RPMI7951 (cell line): ENCODE data around the gene PJA2. TPM values are rescaled to one million over a fixed set of nuclear protein-coding genes. Genes with fewer than 3 reads are reported as not detected.

Experiments
- DNase-seq: peaks from one replicate; pipeline ENCODE4 v3.0.0-alpha.2; 2012; ENCODE audit warnings: low read depth
- total RNA-seq: library from RNA; depleted of rRNA; stranded (reverse); fragments of >200 nt; shearing (Covaris generic); gene quantifications from 2 replicates; pipeline ENCODE4 v1.2.3, GENCODE V29; 2014

The PJA2 gene
- total RNA-seq, 1 experiment from 2014 or later = 55.8 TPM

DNA sequence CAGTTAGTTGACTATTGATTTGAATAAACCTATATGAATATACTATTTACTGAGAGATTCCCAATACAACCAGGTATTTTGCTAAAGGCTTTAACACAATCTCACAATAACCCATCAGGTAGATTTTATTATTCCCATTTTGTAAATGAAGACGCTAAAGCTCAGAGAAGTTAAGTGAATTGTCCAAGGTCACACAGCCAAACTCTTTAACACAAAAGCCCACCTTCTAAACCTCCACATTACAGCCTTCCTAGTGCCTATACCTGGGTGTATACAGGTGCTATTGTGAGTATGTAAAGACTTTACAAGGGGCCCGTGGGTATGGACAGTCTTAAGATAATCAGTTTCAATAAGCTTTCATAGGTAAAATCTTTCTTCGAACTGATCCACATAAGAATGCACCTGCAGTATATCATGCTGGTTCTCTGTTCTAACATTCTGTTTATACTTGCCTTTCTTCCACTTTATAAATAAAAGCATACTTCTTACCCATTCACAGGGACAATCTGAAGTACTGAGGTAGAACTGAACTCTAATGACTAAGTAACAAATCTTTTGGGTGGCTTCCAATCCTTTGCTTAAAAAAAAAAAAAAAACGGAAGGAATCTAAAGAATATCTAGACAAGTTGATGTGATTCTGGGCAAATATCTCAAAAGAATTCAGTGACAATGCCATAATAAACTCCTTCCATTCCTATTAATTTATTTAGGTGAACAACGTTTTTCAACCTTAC is 59.1 kb downstream of the PJA2 start:
- DNase-seq = no peak

DNA sequence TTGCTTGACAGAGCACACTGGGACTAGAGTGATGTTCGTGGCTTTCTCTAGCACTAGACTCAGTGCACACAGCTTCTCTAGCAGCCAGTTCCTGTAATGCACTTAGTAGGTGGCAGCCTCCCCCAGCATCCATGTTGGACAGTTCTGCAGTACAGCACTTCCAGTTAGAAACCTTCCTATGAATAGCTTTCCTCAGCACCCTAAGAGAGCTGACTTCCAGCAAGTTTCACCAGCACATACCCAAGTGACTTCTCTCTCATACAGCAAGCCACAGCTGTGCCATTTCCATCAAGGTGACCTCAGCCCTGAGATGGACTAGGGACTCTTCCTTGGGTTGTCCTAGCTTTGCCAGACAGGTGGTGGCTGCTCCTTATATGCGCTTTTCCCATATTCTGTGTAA is 60.4 kb downstream of the PJA2 start:
- DNase-seq = no peak

DNA sequence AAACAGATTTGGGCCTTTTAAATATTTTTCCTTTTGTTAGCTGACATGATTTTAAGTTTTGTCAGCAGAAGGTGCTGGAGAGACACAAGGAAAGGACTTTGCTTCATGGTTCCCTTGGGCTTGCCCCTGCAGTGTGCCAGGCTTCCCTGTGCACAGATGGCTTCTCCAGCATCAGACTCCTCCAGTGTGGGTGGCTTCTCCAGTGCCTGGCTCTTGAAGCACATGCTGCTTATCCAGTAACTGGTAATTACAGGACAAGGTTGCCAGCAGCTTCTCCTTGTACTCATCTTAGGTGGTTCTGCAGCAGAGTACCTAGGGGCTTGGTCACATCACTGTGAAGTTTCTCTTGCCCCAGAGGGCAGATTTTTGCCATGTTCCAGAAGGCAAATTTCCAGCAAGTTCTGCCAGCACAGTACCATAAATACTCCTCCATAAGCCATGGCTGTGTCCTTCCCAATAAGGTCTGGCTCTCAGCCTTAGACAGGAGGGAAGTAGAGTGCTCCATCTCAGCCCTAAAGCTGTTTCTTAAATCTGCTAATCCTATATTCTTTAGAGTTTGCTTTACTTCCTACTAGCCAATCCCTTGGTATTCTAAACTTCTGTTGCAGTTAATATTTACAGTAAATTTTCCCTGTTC is 62.4 kb downstream of the PJA2 start:
- DNase-seq = no peak

DNA sequence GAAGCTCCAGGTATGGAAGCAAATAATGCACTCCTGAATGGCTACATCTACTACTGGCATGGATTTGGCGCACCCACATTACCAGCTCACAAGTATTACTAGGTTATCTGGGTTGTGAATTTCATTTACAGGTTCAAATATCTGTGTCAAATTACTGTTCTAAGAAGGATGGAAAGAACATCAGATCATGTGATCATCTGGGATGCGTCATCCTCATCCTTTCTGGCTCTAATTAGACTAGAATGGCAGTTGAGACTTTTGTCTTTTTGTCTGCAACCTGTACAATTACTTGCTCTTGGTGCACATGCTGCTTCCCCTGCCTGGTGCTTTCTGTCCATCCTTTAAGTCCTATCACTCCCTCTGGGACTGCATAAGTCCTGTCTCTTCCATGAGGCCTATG is 64.1 kb downstream of the PJA2 start:
- DNase-seq = no peak

DNA sequence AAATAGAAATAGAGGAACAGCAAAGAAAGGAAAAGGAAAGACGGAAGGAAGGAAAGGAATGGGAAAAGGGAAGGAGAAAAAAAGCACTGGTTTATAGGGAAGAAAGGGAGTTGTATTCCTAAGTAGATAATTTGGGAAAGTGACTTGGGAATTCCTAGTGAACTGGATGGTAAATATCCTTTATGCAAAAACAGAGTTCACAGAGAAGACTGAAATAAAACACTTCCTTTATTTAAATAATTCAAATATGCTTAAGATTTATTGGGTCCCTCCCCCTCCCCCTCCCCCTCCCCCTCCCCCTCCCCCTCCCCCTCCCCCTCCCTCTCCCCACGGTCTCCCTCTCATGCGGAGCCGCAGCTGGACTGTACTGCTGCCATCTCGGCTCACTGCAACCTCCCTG is 69.4 kb downstream of the PJA2 start:
- no peak for DNase-seq

DNA sequence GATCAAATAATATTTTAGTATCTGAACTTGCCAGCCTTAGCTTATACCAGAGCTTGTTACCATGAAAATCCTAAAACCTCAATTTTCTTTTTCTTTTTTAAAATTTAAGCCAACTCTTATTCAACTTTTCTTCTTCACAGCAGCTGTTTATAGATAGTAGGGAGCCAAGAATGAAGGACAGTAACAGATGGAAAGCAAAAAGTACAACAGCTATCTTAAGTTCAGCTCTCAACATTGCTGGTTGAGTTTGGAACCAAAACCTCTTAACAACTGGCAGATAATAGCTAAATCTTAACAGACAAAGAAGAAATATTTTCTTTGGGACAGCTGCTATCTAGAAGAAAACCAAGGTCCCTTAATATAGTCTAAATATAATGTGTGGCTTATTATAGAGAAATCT is 74.7 kb downstream of the PJA2 start:
- DNase-seq = no peak

DNA sequence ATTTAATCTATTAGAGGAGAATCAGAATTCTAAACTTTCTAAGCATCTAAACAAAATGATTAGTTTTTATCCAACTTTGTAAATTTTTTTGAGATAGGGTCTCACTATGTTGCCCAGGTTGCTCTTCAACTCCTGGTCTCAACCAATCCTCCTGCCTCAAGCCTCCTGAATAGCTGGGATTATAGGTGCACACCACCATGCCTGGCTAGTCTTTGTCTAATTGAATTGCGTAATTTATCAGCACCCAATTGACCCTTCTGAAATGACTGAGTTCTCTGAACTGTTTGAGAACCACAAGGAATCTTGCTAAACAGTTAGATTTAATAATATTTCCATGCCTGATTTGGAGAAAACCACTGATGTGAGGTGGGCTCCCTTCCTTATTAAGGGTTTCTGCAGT is 75.7 kb downstream of the PJA2 start:
- no peak for DNase-seq

DNA sequence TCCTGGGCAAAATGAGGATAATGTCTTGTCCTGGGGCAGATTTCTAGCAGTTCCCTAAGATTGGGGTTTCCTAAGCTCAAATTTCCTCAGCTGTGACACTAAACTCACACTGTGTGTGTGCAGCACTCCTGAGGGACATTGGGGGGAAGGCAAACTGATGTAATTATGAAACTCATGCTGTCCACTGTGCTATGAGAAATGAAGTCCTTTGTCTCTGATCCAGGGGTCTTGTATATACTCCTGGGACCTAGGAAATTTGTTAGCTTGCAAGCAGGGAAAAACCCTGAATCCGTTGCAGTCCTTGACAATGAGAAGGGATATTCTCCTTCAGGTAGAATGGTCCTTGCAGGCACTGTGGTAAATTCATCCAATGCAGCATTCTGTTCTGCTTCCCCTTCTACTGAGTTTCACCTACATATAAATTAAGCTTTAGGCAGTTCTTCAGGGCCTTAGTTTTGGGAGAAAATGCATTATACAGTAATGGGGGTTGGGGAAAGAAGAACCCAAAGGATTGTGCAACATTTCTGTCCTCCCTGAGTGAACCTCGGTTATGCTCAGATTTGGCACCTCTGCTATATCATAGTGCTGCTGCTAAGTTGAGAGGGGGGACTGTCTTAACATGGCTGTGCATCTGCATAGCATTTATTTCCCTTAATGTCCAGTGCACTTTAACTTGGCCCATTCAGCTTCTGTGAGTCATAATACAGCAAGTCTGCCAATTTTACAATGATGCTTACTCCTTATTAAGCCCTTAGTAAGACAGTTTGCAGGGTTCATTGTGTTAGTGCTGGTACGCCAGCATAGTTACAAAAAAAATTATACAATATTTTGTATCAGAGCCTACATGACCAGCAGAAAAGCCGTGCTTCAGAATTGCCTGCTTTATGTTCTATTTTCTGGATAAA is 80.2 kb downstream of the PJA2 start:
- DNase-seq = peak; percentile 31

DNA sequence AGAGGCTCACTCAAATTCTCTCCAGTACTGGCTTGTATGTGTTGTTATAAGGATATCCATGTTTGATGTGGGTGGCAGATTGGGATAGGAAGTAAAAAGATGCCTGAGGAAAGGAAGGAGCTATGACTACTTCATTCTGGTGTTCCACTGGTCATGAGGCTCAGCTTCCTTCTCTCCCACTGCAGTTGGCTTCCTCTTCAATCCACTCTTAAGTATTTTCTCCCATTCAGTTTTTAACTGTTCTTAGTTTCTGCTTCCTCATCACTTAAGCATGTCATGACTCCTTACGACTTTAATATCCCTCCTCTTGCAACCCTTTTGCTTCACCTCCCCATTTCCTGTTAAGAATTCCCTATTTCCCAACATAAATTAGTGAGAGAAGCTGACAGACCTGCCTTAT is 81.1 kb downstream of the PJA2 start:
- no peak for DNase-seq

DNA sequence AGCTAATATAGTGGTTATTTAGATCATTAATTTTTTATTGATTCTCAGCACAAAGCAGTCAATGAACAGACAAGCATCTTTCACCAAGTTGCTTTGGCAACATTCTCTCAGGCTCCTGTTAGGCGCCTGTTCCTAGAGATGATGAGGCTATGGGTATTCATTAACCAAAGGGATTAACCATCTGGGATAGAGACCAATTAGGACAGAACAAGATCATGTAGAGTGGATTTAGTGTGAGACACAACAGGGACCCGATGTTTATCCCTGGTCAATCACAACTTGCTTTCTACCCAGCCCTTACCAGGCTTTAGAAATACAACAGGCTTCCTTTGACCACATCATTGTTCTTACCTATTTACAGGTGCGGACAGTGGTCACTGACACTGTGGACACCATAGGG is 82.2 kb downstream of the PJA2 start:
- no peak for DNase-seq

DNA sequence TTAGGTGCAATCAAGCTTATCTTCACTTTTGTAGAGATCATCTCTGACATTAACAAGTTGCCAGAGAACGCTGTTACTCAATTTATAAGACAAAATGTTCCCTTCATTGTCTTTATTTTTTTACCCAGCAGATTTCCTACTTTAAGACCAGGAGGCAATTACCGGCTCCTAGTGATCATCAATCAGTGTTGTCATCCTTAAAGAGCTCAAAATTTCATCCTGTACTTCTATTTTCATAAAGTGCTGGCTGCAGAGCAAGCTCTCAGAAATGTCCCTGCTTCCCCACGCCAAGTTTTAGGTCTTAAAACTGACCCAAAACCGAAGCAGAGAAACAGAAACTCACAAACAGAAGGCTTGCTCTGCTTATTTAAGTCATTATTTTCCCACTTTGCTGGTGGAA is 82.9 kb downstream of the PJA2 start:
- no peak for DNase-seq

DNA sequence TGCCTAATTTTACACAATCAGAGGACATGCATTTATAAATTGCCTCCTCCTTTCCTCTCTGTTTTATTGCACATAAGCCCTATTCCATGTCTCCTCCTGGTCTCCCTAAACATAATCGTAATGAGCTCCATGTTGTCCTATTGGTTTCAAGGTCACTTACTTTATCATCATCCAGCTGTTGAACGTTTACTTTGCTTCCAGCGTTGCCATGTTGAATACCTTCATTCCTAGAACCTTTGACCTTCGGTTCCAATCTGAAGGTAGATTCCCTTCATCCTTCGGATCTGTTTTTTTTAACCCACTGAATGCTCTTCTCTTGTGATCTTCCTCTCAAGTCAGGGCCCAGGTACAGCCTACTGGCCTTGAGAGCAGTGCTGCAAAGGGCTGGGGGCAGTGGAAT is 84.3 kb downstream of the PJA2 start:
- DNase-seq = no peak

DNA sequence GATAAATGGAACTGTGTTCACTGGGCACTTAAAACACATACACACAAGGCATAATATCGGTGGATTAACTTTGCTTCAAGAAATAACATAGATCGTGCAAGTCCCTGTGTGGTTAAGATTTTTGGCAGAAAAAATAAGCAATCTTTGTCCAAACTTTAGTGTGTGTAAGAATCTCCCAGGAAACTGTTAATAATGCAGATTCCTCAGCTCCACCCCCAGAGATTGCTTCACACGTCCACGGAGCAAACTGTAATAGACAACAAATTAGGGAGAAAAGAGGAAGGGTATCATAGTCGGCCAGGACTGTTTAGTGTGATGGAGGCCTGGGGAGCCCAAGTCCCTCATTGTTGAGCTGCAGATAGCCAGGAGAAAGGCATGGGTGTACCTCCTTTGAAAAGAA is 84.8 kb downstream of the PJA2 start:
- DNase-seq = no peak

DNA sequence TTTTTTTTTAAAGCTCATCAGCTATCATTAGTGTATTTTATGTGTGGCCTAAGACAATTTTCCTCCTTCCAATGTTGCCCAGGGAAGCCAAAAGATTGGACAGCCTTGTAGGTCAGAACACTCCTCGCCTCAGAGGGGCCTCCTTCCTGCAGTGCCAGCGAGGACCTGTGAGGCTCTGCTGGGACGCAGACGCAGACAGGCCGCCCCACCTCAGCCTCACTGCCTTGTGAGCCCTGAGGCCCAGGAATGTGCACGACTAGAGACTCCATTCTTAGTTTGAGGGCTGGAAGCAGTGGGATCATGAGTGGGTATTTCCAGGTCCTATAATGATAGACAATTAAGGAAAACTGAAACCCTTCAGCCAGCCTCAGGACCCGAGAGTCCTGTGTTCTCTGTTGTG is 85.4 kb downstream of the PJA2 start:
- DNase-seq = no peak

DNA sequence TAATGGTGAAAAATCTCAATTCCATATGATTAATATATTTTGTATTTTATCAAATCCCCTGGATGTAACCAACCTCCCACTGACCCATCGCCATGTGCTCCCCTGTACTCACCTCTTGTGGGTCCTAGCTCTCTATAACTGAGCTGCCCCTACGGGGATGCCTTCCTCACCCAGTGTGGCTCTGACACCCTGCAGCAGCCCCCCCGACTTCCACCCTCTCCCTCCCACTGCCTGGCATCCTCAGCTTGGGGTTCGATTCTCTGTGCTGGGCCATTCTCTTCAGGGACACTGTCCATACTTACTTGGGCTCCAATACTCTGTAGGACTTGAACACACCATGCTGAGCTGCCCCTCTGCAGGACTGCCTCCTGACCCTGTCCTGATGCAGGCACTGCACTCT is 87.1 kb downstream of the PJA2 start:
- DNase-seq = no peak

DNA sequence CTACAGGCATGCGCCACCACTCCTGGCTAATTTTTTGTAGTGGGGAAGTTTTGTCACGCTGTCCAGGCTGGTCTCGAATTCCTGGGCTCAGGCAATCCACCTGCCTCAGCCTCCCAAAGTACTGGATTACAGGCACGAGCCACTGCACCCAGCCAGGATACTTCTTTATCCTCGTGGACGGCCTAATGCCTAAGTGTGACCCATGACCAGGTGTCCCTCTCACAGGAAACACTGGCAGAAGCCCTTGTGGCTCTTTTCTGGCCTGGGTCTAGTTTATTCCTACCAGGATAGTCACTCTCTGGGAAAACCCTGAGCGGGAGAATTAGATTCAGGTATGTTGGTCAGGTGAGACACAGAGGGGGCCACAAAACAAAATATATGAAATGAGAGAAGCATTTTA is 90.4 kb downstream of the PJA2 start:
- DNase-seq = no peak

DNA sequence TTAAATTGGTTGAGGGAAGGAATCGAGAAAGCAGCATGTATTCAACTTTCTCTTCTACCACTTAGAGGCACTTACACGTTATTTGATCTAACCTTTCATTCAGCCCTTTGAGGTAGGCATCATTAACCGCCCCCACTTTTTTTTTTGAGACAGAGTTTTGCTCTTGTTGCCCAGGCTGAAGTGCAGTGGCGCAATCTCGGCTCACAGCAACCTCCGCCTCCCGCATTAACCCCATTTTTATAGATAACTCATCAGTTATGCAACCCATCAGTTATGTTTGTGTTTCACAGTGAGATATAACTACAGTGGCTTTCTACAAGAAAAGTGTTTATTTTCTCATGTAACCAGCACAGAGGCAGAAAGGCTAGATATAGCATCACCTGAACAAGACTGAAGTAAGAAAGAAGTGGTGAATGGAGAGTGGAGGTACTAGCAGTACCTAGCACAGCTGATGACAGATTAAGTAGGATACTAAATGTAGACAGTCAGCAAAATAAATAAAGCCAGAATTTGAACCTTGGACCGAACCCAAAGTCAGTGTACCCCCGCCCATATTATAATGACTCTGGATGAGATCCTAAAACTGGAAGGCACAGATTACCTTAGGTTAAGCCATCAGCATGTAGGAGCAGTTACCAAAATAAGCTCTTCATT is 91.2 kb downstream of the PJA2 start:
- DNase-seq = no peak

DNA sequence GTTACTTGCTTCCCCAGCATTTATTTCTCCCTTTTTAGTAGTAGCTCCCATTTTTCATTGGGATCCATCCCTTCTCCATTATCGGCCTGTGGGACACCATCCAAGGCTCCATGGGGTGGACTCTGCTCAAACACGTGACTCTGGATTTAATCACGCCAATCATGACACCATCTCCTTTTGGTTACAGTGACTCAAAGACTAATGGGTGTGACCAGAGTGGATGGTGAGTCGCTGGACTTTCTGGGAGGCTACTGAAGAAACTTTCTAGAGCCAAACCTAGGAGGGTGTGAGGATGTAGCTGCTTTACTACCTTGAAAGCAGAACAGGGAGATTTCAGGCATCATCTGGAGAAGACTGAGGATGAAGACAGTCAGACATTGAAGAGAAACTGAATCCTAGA is 93.1 kb downstream of the PJA2 start:
- peak; percentile 53 for DNase-seq

DNA sequence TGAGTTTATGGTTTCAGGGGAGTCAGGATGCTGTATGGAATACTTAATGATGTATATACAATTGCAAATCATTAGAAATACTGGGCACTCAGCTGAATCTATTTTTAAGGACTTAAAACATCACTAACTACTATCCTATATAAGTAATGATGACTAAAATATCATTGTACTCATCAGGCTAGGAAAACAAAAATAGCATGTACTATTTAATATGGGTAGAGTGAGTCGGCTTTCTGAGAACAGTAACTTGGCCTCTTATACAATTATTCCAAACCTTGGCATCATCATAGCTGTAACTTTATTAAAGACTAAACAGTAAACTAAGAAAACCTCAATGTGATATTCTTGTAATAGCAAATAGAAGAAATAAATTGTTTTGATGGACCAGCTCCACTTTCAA is 94.5 kb downstream of the PJA2 start:
- no peak for DNase-seq

DNA sequence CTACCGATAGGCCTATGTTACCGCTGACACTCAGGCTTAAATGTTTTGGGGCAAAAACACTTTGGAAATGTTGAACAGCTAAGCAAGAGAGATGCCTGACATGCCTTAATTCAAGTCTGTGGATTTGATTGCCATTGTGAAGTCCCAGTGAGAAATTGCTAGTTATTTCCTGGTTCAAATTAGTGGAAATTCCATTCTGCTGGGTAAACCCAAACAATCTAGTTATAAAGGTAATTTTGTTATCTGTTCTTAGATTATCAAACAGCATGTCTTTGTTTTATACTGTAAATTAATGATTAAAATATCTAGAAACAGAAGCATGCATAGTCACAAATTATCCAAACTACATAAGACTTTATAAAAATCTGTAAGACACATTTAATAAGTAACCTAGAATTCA is 96.6 kb downstream of the PJA2 start:
- DNase-seq = no peak

DNA sequence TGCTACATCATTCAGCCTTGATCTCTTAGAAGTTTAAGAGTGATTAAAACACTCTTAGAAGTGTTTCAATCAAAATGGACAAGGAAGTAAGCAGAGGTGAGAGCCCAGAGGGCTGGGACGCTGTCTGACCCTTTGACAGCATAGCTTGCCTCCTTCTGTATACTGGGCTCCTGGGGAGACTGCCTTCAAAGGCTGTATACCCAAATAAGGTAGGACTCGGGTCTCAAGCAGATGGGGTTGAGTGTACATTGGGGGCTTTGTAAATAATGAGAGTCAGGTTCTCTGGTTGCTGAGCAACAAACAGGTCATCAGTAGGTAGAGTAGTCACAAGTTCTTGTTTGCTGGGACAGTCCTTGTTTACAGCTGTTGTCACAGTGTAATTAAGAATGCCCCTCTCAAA is 97.1 kb downstream of the PJA2 start:
- no peak for DNase-seq

DNA sequence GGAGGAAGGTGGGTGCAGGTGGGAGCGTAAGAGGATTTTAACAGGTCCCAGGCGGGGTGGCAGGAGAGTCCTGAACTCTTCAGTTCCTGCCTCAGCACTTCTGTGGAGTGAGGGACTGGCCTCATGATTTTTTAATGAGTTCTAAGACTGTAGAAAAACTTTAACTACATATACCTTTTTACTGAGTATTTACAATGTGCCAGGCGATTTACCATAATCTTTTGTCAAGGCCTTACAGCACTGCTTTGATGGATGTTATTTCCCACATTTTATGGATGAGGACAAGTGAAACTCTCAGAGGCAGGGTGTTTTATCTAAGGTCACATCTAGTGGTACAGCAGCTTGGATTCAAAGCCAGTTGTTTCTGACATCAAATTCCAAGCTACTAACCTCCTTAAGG is 99.5 kb downstream of the PJA2 start:
- DNase-seq = no peak
